VCaP (cell line): ENCODE results near the gene NRL.

Experiments
- H3K27ac ChIP-seq: fragments of 450-650 bp; 2 replicates; pipeline ENCODE4 v1.5.1; 2017
- CTCF ChIP-seq: fragments of 450-650 bp; conservative IDR thresholded peaks from 2 replicates; pipeline ENCODE4 v1.5.1; 2017; ENCODE audit warnings: mild to moderate bottlenecking, moderate library complexity

NRL gene

DNA sequence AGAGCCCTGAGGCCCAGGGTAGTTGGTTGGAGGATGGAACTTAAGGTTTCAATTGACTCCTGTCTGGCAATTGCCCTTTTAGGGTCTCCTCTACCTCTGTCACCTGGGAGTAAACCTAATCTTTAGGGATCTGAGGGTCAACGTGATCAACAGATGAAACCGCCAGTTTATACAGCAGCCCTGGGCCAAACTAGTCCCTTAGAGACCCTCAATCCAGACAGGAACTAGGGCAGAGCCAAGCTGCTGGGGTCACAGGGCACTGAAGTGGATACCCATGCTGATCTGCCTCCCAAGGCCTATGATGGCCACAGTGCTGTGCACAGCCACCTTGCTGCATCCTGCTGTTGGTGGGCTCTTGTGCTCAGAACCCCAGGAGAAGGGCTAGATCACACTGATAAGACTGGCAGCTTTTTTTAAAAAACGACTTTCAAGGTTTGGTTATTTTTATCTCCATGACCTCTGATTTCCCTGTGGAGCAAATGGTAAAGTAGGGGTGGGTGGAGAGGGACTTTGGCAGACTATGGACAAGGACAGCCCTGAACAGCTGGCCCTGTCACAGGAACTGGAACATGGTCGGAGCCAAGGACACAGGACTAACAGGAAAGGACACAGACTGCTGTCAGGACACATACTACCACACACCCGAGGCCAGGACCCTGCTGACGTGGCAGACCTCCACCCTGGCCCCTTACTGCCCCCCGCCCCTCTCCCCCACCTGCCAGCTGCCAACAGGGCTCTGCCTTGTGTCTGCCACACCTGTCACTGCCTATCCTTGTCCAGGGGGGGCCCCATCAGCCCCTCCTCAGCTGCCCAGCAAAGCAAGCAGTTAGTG lies 16.2 kb upstream of the NRL start:
- TF ChIP-seq CTCF, result no peak
- H3K27ac ChIP-seq, result no peak overlapping the region

- H3K27ac ChIP-seq, result no peak within 1 kb of the TSS
- no peak for TF ChIP-seq CTCF
Measured at GRCh38 chr14:24130380-24130716, 15.6 kb upstream of the NRL start, which contains the start of gene FITM1. Gene FITM1, plus strand, starts transcription at chr14:24130659. Its CDS starts 905 bp downstream, at chr14:24131564.

GRCh38 chr14:24129410-24129998 lies 14.8 kb upstream of the NRL start:
- TF ChIP-seq CTCF, result no peak
- H3K27ac ChIP-seq, result no peak overlapping the region

DNA sequence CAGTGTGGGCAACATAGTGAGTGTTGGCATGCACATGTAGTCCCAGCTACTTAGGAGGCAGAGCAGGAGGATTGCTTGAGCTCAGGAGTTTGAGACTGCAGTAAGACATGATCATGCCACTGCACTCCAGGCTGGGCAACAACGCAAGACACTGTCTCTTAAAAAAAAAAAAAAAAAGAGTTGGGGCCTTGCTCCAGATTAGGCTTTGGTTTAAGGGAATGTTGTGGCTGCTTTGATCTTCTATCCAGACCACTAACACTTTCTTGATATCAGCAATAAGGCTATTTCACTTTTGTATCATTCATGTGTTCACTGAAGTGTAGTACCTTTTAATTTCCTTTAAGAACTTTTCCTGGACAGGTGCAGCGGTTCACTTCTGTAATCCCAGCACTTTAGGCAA lies 12.9 kb upstream of the NRL start:
- TF ChIP-seq CTCF, result no peak

DNA sequence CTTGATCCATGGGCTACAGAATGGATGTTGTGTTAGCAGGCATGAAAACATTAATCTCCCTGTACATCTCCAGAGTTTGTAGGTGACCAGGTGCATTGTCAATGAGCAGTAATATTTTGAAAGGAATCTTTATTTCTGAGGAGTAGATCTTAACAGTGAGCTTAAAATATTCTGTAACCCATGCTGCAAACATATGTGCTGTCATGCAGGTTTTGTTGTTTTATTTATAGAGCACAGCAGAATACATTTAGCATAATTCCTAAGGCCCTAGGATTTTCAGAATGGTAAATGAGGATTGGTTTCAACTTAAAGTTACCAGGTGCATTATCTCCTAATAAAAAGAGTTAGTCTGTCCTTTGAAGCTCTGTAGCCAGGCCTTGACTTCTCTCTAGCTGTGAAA lies 12.2 kb upstream of the NRL start:
- H3K27ac ChIP-seq, result no peak overlapping the region
- TF ChIP-seq CTCF, result no peak

More for the DNA sequence above, 12.9 kb upstream of the NRL start:
- H3K27ac ChIP-seq, result no peak overlapping the region

DNA sequence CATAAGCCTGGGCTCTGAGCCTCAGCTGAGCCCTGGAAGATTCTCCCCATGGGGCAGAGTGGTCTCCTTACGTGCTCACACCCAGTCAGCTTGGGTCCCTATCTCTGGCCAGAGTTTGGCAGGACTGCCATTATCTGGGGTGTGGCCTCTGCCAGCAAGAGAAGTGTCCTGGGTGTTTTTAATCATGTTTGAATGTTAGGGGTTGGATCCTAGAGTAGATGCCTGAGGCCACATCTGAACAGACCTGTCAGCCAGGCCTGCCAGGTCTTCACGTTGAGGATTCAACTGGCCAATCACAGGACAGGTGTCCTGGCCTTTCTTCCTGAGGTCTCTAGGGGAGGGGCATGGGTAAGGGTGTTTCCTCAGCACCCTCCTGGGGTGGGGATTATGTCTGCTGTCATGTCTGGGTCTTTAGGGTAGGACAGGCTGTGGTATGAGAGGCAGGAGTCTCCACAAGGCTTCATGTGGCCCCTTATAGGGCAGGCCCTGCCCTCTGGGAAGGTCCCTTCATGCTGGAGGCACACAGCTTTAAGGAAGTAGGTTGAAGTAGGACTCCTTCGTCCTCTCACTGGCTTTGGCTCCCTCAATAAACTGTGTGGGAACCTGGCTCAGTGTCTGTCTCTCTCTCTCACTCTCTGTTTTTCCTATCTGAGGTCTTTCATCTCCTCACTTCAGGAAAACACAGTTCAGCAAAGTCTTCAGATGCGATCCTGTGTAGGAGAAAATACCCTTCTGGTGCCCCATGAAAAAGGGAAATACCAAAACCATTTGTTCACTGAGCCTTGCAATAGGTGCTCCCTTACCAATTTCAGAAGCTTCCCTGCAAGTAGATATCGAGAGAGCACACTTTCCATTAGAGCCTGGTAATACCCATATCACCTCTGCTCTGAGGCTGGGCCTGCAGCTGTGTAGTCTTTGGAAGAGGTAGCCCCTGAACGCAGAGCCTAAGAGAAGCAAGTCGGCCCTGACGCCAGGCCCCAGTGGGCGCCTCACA lies 9.0 kb upstream of the NRL start:
- no peak overlapping the region for H3K27ac ChIP-seq
- no peak for TF ChIP-seq CTCF

- TF ChIP-seq CTCF, result no peak
Measured at GRCh38 chr14:24122898-24123297, 8.1 kb upstream of the NRL start.

More at GRCh38 chr14:24122898-24123297, 8.1 kb upstream of the NRL start:
- H3K27ac ChIP-seq, result no peak overlapping the region
